VCaP (cell line): ENCODE measurements around the gene C1QL3.

Experiments used
- H3K27ac ChIP-seq: fragments of 450-650 bp; 2 replicates; pipeline ENCODE4 v1.5.1; 2017
- TF ChIP-seq, protein P1 (sequence below): fragments of 450-650 bp; conservative IDR thresholded peaks from 2 replicates; pipeline ENCODE4 v1.5.1; 2017; ENCODE audit warnings: mild to moderate bottlenecking, moderate library complexity

C1QL3 gene

DNA sequence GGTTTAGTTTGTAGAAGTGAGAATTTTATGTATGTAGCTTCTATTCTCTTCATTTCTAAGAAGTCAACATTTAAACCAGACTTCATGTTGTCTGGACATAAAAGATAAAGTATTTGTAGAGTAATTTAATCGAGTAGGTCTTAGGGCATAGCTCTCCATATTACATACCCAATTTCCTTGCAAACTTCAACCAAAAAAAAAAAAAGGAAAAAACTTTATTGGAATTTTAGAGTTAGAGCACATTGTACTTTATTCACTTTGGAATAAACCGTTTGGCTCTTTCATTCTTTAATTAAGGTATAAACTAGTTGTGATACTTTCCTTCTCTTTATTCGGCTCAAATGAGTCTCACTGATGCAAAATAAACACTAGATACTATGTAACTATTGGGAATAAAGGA lies 48.9 kb downstream of the C1QL3 start:
- TF ChIP-seq, protein P1, sequence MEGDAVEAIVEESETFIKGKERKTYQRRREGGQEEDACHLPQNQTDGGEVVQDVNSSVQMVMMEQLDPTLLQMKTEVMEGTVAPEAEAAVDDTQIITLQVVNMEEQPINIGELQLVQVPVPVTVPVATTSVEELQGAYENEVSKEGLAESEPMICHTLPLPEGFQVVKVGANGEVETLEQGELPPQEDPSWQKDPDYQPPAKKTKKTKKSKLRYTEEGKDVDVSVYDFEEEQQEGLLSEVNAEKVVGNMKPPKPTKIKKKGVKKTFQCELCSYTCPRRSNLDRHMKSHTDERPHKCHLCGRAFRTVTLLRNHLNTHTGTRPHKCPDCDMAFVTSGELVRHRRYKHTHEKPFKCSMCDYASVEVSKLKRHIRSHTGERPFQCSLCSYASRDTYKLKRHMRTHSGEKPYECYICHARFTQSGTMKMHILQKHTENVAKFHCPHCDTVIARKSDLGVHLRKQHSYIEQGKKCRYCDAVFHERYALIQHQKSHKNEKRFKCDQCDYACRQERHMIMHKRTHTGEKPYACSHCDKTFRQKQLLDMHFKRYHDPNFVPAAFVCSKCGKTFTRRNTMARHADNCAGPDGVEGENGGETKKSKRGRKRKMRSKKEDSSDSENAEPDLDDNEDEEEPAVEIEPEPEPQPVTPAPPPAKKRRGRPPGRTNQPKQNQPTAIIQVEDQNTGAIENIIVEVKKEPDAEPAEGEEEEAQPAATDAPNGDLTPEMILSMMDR: no peak
- no peak overlapping the region for H3K27ac ChIP-seq

DNA sequence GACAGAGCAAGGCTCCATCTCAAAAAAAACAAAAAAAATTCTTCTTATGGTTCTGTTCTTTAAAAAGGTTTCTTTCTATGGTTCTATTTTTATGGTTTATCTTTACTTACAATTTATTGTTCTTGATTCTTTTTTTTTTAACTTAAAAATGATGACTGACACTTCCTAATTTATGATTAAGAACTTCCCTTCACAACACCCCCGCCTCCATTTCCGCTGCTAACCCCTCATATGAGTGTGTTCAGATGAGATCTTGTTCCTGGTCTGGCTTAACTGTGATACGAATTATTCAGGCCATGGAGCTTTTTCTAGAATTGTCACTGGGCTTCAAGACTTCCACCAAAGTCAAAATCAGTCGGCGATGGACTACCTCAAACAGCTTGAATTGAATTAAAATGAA lies 50.9 kb downstream of the C1QL3 start:
- no peak overlapping the region for H3K27ac ChIP-seq
- TF ChIP-seq, protein P1: no peak

- TF ChIP-seq, protein P1: no peak
- H3K27ac ChIP-seq: no peak overlapping the region
Measured at GRCh38 chr10:16466001-16466400, 55.7 kb downstream of the C1QL3 start.
